ENCODE data around the gene DIPK1A.

DNA sequence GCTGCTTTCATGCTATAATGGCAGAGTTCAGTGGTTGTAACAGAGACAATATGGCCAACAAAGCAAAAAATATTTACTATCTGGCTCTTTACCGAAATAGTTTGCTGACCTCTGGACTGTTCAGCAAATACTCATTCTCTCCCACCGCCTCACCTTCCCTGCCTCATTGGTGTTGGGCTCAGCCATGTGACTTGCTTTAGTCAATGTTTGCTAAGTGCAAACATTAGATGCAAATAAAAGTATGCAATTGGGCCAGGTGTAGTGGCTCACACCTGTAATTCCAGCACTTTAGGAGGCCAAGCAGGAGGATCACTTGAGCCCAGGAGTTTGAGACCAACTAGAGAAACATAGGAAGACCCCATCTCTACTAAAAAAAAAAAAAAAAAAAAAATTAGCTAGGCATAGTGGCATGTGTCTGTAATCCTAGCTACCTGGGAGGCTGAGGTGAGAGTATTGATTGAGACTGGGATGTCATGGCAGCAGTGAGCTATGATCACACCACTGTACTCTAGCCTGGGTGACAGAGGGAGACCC, 74.3 kb downstream of the DIPK1A start:
- TF ChIP-seq, protein P1, sequence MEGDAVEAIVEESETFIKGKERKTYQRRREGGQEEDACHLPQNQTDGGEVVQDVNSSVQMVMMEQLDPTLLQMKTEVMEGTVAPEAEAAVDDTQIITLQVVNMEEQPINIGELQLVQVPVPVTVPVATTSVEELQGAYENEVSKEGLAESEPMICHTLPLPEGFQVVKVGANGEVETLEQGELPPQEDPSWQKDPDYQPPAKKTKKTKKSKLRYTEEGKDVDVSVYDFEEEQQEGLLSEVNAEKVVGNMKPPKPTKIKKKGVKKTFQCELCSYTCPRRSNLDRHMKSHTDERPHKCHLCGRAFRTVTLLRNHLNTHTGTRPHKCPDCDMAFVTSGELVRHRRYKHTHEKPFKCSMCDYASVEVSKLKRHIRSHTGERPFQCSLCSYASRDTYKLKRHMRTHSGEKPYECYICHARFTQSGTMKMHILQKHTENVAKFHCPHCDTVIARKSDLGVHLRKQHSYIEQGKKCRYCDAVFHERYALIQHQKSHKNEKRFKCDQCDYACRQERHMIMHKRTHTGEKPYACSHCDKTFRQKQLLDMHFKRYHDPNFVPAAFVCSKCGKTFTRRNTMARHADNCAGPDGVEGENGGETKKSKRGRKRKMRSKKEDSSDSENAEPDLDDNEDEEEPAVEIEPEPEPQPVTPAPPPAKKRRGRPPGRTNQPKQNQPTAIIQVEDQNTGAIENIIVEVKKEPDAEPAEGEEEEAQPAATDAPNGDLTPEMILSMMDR (IDR thresholded peaks at IDR 0.05): no peak
- no peak for TF ChIP-seq POLR2A (IDR thresholded peaks at IDR 0.05)
